PFSK-1 (cell line): Measurements from ENCODE around the gene CCR5AS.

Experiments used
- FOXP2 ChIP-seq: optimal IDR thresholded peaks from 2 replicates; pipeline ENCODE3; 2011; ENCODE audit warnings: borderline replicate concordance, control low read depth, inconsistent platforms; ENCODE audit not compliant: insufficient read depth; ENCODE audit errors: extremely low read length, extremely low read depth
- POLR2AphosphoS5 ChIP-seq: IDR thresholded peaks from 2 replicates; pipeline ENCODE4 v1.6.1; 2012; ENCODE audit warnings: low read depth, mild to moderate bottlenecking, control low read depth, low read length, moderate library complexity
- REST ChIP-seq, 2 experiments: IDR thresholded peaks; 2 replicates each; pipeline versions ENCODE4 v1.6.1 to v1.8.0; 2011 to 2012; ENCODE audit warnings: low read depth in 2 of 2, low read length in 2 of 2, control low read depth in 1 of 2, inconsistent platforms in 1 of 2, mild to moderate bottlenecking in 1 of 2, moderate library complexity in 1 of 2; ENCODE audit not compliant: insufficient read depth in 1 of 2
- SIN3A ChIP-seq: IDR thresholded peaks from 2 replicates; pipeline ENCODE4 v1.6.1; 2012; ENCODE audit warnings: mild to moderate bottlenecking, low read length, moderate library complexity, borderline replicate concordance; ENCODE audit not compliant: insufficient read depth
- TAF1 ChIP-seq: IDR thresholded peaks from 2 replicates; pipeline ENCODE4 v1.6.1; 2012; ENCODE audit warnings: low read length, control low read depth, borderline replicate concordance; ENCODE audit not compliant: insufficient read depth

Gene CCR5AS

DNA sequence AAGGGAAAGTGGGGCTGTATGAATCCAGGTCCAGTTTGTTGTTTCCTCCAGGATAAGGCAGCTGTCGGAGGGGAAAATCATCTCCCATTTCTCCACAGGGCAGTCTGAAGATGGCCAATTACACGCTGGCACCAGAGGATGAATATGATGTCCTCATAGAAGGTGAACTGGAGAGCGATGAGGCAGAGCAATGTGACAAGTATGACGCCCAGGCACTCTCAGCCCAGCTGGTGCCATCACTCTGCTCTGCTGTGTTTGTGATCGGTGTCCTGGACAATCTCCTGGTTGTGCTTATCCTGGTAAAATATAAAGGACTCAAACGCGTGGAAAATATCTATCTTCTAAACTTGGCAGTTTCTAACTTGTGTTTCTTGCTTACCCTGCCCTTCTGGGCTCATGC lies 1.1 kb upstream of the CCR5AS start:
- no peak for TF ChIP-seq FOXP2
- no peak for TF ChIP-seq REST (IDR thresholded peaks at IDR 0.05; ENCODE audit: insufficient read depth in 1 of 2, low read depth in 2 of 2, low read length in 2 of 2)
- no peak for TF ChIP-seq SIN3A
- TF ChIP-seq TAF1, result no peak

DNA sequence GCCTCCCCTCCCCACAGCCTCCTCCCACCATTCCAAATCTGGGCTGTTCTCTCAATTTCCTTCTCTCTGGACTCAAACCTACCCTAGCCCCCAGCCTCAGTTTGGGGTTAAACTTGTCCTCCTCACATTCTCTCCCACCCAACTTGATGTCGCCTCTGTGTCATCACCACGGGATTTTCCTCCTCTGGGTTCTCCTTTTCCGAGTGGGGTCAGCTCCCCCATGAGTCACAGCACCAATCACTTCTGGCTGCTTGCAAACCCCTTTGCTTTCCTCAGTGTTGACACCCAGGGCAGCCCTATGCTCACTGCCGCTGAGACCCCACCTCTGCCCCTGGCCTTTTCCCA lies 451 bp downstream of the CCR5AS start:
- TF ChIP-seq TAF1, result no peak

GRCh38 chr3:46405301-46406019 lies 1.4 kb downstream of the CCR5AS start:
- no peak for TF ChIP-seq REST (IDR thresholded peaks at IDR 0.05; ENCODE audit: insufficient read depth in 1 of 2, low read depth in 2 of 2, low read length in 2 of 2)
- no peak for TF ChIP-seq FOXP2
- no peak for TF ChIP-seq TAF1
- no peak for TF ChIP-seq SIN3A
- no peak for TF ChIP-seq POLR2AphosphoS5

- TF ChIP-seq FOXP2 (no peak), POLR2AphosphoS5 (no peak), TAF1 (no peak), SIN3A (no peak), REST (IDR thresholded peaks at IDR 0.05; ENCODE audit: insufficient read depth in 1 of 2, low read depth in 2 of 2, low read length in 2 of 2) (no peak)
Observed at GRCh38 chr3:46401579-46401978, 5.3 kb downstream of the CCR5AS start.

DNA sequence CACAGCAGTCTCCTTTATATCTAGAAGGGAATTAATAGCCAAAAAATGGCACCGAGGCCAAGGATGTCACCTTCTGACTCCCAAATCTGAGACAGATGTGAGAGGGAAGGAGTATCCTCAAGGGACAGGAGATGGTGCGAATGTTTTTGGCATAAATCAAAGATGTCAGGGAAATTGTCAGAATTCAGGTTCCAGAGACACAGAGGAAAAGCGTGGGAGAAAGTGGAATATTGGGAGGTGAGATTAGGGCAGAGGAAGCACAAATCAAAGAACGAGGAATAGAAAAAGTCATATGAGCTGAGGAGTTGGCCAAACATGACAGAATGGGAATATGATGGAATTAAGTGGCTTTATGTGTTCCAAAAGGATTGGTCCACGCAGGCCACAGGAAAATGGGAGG lies 6.0 kb downstream of the CCR5AS start:
- TF ChIP-seq REST (IDR thresholded peaks at IDR 0.05; ENCODE audit: insufficient read depth in 1 of 2, low read depth in 2 of 2, low read length in 2 of 2) (no peak), TAF1 (no peak), SIN3A (no peak), FOXP2 (no peak), POLR2AphosphoS5 (no peak)
